Adipose tissue (tissue), 3 donors: Measurements from ENCODE around the gene HHIPL1. TPM values are rescaled to one million over a fixed set of nuclear protein-coding genes. Genes with fewer than 3 reads are reported as not detected.

Source experiments
- H3K27ac ChIP-seq: one replicate; pipeline ENCODE4 v1.5.1; 2013; ENCODE audit warnings: low read depth, low read length
- WGBS, 3 donors: extraction: QIAGEN DNeasy Blood & Tissue Kit; methylation state at CpG; one replicate each; pipeline ENCODE4 v1.1.7; 2013; 5-methylcytosine and 5-hydroxymethylcytosine counted together
- polyA plus RNA-seq, 3 donors: library from polyadenylated mRNA; stranded (reverse); fragments of 200-250 nt; gene quantifications; one replicate each; pipeline ENCODE4 v1.2.3, GENCODE V29; 2013
- donor health status: healthy with polysubstance abuse.
- donor health status: Bipolar disorder and iron deficiency.
- donor health status: healthy.

Gene HHIPL1
- polyA plus RNA-seq, 3 donors, result 0.16 to 1.1 (median 0.90) TPM

DNA sequence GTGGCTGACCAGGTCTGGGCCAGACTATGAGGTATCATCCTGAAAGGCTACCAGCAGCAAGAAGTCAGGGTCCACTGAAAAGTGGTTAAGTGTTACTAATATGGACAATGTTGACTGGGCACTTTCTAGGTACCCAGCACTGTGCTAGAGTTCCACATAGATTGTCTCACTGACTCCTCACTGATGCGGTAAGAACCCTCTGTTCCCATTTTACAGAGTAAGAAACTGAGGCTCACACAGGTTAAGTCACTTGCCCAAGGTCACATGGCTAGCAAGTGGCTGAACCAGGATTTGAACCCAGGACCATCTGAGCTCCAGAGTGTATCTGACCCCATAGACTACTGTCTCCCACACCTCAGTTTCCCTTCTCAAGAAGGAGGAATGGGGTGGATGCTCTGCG, 36.3 kb upstream of the HHIPL1 start:
- WGBS, 3 donors, result 97 to 99% (median 97%) methylated on average over 2 of the region's 2 CpGs
- H3K27ac ChIP-seq, result no peak overlapping the region

DNA sequence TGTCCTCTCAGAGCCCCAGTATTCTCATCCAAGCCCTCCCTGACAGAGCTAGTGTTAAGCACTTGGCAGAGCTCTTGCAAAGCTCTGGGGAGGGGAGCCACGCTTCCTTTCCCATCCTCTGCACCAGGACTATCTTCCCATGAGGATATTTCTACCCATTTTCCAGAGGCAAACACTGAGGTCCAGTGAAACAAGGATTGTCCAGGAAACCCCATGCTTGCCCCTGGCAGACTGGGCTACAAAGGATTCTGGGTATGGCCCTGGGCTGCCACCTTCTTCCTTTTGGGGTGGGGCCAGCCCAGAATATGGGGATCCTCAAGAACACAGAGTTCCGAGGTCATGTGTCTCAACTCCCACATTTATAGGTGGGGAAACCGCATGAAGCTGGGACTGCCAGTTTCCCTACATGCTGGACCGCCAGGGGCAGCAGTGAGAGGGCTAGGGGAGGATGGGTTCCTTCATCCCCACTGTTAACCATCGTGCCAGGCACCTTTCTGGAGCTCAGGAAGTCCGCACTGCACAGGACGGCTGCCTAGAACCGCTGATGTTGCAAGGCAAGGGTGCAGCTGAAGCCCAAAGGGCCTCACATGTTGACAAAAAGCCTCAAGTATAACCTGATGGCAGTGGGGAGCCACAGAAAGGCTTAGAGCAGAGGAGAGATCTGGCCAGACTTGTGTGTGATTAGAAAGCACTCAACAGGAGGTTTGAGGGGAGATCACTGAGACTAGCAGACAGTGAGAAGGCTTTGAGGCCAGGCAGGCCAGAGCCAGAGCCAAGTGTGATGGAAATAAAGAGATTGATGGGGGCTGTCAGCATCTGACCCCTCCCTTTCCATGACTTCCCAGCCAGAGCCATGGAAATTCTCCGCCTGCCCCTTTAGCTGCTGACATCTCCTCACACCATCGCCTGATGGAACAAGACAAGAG, 35.4 kb upstream of the HHIPL1 start:
- WGBS, 3 donors, result 65 to 79% (median 78%) methylated on average over 10 of the region's 10 CpGs
- no peak overlapping the region for H3K27ac ChIP-seq

DNA sequence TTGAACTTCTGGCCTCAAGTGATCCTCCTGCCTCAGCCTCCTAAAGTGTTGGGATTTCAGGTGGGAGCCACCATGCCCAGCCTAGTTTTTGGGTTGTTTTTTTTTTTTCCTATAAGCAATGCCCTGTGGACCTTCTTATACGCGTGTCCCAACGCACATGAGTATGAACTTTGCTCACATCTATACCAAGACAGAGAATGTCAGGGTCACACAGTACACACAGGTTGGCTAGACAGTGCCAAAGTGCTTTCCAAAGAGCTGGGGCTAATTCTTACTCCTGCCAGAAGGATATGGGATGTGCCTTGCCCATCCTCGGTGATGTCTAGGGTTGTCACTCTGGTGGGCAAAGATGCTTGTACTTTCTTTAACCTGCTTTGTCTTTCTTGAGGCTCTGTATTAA, 33.3 kb upstream of the HHIPL1 start:
- H3K27ac ChIP-seq, result no peak overlapping the region
- WGBS, 3 donors, result 88 to 100% (median 95%) methylated on average over 4 of the region's 4 CpGs

DNA sequence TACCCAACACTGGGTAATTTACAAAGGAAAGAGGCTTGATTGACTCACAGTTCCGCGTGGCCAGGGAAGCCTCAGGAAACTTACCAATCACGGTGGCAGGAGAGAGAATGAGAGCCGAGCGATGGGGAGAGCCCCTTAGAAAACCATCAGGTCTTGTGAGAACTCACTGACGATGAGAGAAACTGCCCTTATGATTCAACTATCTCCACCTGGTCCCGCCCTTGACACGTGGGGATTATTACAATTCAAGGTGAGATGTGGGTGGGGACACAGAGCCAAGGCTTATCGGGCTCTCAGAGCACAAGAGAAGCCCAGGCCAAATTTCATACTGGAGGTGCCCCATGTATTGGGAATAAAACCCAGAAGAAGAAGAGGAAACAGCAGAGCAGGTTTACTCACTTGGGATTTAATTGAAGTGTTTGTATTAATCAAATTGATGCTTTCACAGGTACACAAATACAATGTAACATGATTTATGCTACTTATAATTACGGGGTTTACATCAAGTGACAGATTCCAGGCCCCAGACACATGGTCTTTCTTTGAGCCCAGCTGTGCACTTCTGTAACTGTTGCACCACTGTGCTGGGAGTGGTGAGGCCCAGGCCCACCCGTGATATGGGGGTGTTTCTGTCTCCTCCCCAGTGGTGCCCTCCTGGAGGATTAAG, 32.7 kb upstream of the HHIPL1 start:
- H3K27ac ChIP-seq, result no peak overlapping the region
- 51 to 85% (median 83%) methylated on average over 11 of the region's 11 CpGs for WGBS, 3 donors

DNA sequence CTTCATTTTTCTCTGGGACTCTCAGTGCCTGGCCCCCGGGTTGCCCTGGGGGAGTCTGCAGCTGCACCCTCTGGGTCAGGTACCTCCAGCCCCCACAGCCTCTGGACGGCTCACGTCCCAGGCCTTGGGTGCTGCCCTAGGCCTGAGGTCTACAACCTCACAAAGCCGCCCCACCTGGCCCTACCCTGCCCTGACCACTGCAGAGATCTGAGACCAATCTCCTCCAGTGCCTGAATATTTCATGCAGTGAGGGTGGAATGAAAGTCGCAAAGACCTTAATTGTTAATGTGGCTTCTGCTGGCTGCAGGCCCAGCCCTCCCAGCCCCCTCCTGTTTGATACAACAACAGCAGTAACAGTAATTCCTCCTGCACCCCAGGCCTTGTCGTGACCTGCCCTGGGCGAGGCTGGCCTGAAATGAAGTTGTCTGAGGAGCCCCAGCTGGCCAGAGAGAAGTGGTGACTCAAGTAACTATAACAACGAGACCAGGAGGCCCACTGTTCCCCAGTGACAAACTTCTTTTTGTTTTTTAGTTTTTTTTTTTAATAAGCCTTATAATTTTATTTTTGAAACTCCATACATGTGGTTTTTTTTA, 32.1 kb upstream of the HHIPL1 start:
- WGBS, 3 donors, result 82 to 85% (median 83%) methylated on average over 8 of the region's 8 CpGs

DNA sequence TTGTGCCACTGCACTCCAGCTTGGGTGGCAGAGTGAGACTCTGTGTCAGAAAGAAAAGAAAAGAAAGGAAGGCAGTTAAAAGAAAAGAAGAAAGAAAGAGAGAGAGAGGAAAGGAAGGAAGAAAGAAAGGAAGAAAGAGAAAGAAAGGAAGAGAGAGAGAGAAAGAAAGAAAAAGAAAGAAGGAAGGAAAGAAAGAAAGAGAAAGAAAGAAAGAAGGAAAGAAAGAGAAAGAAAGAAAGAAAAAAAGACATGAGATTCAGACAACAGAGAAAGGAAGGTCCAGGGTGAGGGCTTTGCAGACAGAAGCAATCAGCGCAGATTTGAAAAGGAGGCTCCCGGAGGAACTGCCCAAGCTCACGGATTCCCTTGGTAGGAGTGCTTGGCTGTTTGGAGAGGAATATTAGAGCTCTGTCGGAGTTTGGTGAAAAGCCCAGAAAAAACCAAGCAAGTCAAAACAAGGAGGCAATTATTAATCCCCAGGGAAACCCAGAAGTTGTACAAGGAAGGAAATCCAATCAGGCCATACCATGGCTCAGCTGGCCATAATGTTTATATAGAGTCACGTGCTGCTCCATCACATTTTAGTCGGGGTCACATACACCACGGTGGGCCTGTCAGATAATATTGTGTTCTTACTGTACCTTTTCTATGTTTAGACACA, 29.3 kb upstream of the HHIPL1 start:
- H3K27ac ChIP-seq, result no peak overlapping the region
- 30 to 48% (median 38%) methylated on average over 7 of the region's 7 CpGs for WGBS, 3 donors

More for the DNA sequence above, 32.1 kb upstream of the HHIPL1 start:
- no peak overlapping the region for H3K27ac ChIP-seq

DNA sequence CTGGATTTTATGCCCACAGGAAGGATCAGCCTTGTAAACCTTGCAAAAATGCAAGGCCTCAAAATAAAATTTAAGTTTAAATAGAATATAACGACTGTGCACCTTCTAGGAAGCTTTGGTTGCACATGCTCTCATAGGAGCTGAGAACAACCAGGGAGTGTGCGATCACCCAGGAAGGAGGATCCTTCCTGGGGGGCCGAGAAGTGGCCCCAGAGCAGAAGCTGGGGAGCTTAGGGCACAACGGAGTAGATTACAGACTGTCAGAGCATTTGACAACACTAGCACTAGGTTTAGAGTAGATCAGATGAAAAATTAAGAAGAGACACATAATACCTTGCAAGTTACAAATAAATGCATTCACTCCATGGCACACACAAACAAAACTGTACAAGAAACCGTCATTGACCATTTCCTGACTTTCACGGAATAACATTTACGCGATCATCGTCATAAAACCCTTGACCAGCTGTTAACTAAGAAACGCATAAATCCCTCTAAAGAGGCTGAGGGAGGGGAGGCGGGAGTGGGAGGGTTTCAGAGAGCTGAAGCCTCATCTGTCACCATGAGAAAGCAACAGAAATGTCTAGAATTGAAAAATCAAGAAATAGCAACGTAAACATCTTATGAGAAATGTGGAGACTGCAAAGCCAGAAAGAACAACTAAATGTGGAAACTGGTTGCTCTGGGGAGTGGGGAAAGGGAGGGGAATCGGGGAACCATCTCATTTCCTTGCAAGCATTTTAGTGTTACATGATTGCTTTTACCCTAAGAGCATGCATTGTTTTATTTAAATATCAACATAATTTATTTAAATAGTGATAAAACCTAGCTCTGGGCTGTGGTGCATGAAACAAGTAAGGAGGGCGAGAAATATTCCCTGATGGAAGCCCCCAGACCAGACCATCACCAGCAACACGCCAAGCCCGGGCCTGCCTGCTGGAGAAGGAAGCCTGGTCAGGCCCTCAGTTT, 27.8 kb upstream of the HHIPL1 start:
- WGBS, 3 donors, result 63 to 76% (median 68%) methylated on average over 16 of the region's 16 CpGs
- H3K27ac ChIP-seq, result no peak overlapping the region

DNA sequence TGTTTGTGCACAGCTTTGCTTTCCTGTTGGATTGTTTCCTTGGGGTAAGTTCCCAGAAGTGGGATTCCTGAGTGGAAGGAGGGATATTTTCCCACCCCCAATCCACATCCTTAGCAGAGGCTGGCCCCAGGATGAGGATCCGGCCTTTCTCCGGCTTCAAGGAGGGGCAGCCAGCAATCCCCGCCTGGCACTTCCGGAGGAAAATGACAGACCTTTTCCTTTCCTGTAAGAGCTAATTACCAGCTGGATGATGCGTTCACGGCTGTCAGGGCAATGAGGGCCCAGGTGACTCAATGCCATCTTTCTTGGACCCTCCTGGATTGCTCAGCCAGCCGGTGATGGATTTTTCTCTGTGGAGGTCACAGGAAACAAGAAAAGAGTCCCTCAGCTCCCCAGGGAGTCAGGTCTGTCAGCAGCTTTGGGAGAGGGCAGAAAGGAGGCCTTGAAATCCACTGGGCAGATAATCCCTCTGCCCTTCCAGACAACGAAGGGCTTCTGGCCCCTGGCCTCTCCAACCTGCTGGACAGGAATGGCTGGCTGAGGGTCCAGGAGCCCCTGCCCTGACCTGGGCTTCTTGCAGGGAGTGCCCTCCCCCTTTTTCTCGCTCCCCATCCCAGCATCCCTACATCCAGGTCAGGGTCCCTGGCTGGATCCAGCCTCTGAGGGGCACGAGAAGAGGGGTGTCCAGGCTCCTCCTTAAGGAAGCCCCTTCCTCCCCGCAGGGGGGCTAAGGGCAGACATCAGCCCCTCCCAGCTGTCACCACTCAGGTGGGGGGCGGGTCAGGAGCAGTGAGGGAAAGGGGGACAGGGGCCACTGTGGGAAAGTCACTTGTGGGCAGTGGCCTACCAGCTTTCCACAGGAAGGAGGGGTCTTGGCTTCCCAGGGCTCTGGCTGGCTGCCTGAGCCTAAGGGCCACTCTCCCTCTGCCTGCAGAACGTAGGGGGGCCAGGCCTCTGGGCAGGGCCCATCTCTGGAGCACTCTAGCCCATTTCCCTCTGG, 24.8 kb upstream of the HHIPL1 start:
- no peak overlapping the region for H3K27ac ChIP-seq
- WGBS, 3 donors, result 43 to 77% (median 47%) methylated on average over 13 of the region's 13 CpGs

DNA sequence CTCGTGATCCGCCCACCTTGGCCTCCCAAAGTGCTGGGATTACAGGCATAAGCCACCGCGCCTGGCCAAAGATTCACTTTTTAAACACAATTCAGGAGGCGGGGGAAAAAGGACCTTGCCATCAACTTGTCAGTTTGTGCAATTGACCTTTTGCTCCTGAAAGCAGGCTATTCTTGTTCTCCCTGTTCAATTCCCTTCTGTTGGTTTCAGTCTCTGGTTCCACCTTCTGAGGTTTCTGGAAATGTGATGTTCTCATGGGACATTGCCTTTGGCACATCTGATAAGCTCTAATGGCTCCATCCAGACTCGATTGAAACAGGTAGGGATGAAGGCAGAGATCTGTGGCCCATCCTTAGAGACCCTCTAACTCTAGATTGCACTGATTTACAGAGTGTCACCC, 23.0 kb upstream of the HHIPL1 start:
- WGBS, 3 donors, result 85 to 89% (median 86%) methylated on average over 6 of the region's 6 CpGs
- no peak overlapping the region for H3K27ac ChIP-seq

DNA sequence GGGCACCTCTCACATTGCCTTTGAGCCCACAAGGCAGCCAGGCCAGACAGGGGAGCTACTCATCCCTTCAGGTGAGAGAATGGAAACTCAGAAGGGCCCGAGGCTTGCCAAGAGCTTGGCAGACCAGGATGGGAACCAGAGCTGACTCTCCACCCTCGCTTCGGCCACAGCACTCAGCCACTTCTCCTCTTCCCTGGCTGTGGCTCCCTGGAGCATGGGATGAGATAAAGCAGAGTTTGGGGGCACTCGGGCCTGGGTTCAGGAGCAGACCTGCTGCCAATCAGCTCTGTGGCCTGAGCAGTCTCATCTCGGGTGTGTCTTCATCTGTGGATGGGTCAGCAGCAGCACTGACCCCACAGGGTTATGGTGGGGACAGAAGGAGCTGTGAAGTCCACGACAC, 20.9 kb upstream of the HHIPL1 start:
- WGBS, 3 donors, result 83 to 95% (median 85%) methylated on average over 5 to 6 of the region's 6 CpGs
- H3K27ac ChIP-seq, result no peak overlapping the region

DNA sequence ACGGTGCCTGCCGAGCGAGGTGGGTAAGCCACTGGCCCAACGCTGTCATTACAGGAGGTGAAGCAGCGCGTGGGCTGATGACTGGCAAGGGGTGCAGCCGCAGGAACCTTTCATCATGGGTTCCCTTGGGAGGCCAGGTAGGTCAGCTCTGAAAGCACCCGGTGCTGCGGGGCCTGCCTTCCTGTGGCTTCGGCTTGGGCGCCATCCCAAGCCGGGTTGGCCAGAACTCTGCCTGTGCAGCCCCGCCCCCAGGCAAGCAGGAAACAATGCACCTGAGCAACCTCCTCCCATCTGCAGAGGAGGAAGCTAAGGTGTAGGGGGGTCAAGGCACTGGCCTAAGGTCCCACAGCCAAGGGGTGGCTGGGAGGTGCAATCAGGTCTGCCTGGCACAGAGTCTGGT, 20.0 kb upstream of the HHIPL1 start:
- 76 to 84% (median 82%) methylated on average over 13 of the region's 13 CpGs for WGBS, 3 donors
- H3K27ac ChIP-seq, result no peak overlapping the region

DNA sequence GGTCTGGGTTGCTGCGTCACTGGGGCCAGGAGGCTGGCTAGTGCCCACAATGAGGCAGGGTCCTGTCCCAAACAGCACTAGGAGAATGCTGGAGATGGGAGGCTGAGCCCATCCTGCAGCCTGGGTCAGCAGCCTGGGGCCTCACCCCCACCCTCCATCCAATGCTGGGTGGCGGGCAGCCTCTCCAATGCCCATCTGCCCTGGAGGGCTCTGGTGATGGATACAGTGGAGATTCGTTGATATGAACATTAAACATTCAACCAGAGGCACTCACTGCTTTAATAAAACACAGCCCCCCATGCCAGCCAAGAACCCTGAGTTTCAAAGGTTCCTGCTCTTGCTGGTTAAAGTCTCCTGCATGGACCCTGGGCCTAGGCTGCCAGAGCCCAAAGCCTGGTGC, 19.5 kb upstream of the HHIPL1 start:
- H3K27ac ChIP-seq, result no peak overlapping the region
- WGBS, 3 donors, result 86 to 88% (median 86%) methylated on average over 3 of the region's 3 CpGs

DNA sequence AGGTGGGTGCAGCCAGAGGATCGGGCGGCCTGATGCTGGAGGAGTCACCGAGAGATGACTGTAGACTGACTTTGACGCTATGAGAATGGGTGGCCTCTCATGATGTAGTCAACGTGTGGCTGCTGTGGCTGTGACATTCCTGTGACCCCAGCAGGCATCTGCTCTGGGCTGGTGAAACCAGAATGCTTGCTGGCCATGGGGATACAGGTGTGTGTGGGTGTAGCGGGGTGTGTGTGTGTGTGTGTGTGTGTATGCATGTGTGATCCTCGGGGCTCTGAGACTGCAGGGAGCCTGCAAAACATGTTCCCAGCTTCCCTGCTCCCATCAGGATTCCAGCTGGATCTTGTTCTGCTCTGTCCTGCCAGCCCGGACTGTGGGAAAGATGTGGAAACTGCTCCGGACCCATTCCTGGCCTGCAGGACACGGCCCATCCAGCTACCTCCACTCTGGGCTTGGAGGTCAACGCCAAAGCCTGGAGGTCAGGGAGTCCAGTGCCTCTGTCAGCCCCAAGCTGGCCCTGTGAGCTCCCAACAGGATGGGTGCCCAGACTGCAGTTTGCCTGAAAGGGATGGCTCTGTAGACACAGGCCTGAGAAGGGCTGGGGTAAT, 18.8 kb upstream of the HHIPL1 start:
- 84 to 89% (median 87%) methylated on average over 11 of the region's 11 CpGs for WGBS, 3 donors

DNA sequence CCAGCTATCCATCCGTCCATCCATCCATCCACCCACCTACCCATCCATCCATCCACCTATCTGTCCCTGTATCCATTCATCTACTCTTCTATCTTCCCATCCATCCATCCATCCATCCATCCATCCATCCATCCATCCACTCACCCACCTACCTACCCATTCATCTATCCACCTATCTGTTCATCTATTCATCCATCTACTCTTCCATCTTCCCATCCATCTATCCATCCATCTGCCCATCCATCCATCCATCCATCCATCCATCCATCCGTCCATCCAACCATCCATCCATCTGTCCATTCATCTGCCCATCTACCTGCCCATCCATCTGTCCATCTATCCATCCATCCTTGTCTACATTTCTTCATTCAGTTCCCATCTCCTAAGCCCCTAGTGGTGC, 17.8 kb upstream of the HHIPL1 start:
- 55 to 77% (median 76%) methylated on average over 2 of the region's 2 CpGs for WGBS, 3 donors
- no peak overlapping the region for H3K27ac ChIP-seq

More for the DNA sequence above, 18.8 kb upstream of the HHIPL1 start:
- H3K27ac ChIP-seq, result no peak overlapping the region

DNA sequence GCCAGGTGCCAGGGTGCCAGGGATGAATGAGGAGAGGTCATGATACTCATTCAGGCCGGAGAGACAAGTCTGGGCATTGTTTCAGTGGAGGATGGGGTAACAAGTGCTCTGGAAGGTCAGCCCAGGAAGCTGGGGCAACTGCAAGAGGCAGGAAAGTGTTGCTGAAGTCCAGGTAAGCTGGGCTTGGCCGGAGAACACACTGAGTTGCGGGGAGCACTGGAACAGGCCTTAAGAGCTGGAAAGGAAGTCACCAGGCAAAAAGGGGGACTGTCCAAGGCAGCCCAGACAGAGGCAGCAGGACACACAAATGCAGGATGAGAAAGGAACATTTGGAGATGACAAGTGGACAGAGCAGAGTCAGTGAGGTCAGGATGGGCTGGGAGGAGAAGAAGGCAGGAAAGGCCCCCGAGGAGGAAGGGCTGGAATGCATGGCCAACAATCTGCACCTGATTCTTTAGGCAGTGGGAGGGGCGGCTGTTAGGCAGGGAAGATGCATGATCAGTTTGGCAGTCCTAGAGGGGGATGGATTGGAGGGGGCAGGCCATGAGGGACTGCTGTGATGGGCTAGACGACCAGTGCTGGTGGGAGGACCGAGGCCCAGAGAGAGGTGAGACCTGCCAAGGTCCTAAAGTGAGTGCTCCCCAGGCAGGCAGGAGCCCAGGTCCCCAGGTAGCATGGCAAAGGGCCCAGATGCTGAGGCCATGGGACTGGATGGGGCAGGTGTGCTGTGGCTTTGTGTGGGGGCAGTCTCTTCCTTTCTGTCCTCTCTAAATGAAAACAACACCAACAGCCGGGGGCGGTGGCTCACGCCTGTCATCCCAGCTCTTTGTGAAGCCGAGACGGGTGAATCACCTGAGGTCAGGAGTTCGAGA, 17.2 kb upstream of the HHIPL1 start:
- H3K27ac ChIP-seq, result no peak overlapping the region
- 83 to 85% (median 84%) methylated on average over 13 of the region's 13 CpGs for WGBS, 3 donors
